Liver (tissue), 9 donors: ENCODE results near the gene HCN3. TPM values are rescaled to one million over a fixed set of nuclear protein-coding genes. Genes with fewer than 3 reads are reported as not detected.

Experiments
- DNase-seq: peaks from one replicate; pipeline ENCODE4 v3.0.0-alpha.2; 2017; ENCODE audit warnings: low spot score
- H3K27ac ChIP-seq, 2 donors: one replicate each; pipeline ENCODE4 v1.7.0; 2013; ENCODE audit warnings: inconsistent platforms in 2 of 2, low read length in 2 of 2, control low read depth in 1 of 2, low read depth in 1 of 2, mild to moderate bottlenecking in 1 of 2
- H3K27me3 ChIP-seq, 4 donors: one replicate each; pipeline versions ENCODE4 v1.6.1 to v1.7.0; 2013; ENCODE audit warnings: low read length in 3 of 4, inconsistent platforms in 1 of 4, mild to moderate bottlenecking in 1 of 4, moderate library complexity in 1 of 4; ENCODE audit not compliant: control insufficient read depth in 4 of 4, insufficient read depth in 4 of 4
- H3K36me3 ChIP-seq, 4 donors: one replicate each; pipeline versions ENCODE4 v1.6.1 to v1.7.0; 2013; ENCODE audit warnings: low read length in 3 of 4, mild to moderate bottlenecking in 3 of 4, low read depth in 1 of 4, moderate library complexity in 1 of 4; ENCODE audit not compliant: control insufficient read depth in 4 of 4, insufficient read depth in 3 of 4
- H3K4me1 ChIP-seq, 4 donors: one replicate each; pipeline versions ENCODE4 v1.6.1 to v1.7.0; 2013; ENCODE audit warnings: low read length in 3 of 4, mild to moderate bottlenecking in 3 of 4, moderate library complexity in 1 of 4; ENCODE audit not compliant: control insufficient read depth in 4 of 4, insufficient read depth in 4 of 4
- H3K4me3 ChIP-seq, 3 donors: one replicate each; pipeline versions ENCODE4 v1.6.1 to v1.7.0; 2013; ENCODE audit warnings: low read length in 3 of 3, control low read depth in 1 of 3, low read depth in 1 of 3, mild to moderate bottlenecking in 1 of 3
- H3K9ac ChIP-seq, 2 donors: one replicate each; pipeline ENCODE4 v1.7.0; 2013; ENCODE audit warnings: low read length in 2 of 2, mild to moderate bottlenecking in 2 of 2, moderate library complexity in 2 of 2, control low read depth in 1 of 2, low read depth in 1 of 2
- H3K9me3 ChIP-seq, 4 donors: one replicate each; pipeline versions ENCODE4 v1.6.1 to v1.7.0; 2013; ENCODE audit warnings: low read length in 3 of 4; ENCODE audit not compliant: control insufficient read depth in 4 of 4
- ATF3 ChIP-seq: IDR thresholded peaks from 2 replicates; pipeline ENCODE4 v1.6.1; 2016; ENCODE audit warnings: antibody characterized with exemption
- CTCF ChIP-seq: fragments of 150-350 bp; IDR thresholded peaks from 2 replicates; pipeline ENCODE4 v1.5.1; 2017; ENCODE audit warnings: improper control_type of control experiment, low read depth, low read length; ENCODE audit not compliant: missing input control
- EGR1 ChIP-seq, 2 donors: IDR thresholded peaks; 2 replicates each; pipeline ENCODE4 v1.6.1; 2016 to 2018; ENCODE audit warnings: antibody characterized with exemption in 2 of 2, low read depth in 2 of 2
- FOXA1 ChIP-seq: IDR thresholded peaks from 2 replicates; pipeline ENCODE4 v1.6.1; 2016; ENCODE audit warnings: antibody characterized with exemption
- FOXA2 ChIP-seq: IDR thresholded peaks from 2 replicates; pipeline ENCODE4 v1.6.1; 2016; ENCODE audit warnings: antibody characterized with exemption
- GABPA ChIP-seq, 2 donors: IDR thresholded peaks in 1 of 2; conservative IDR thresholded peaks in 1 of 2; 2 replicates each; pipeline ENCODE4 v1.6.1; 2016; ENCODE audit warnings: antibody characterized with exemption in 2 of 2, mild to moderate bottlenecking in 1 of 2, moderate library complexity in 1 of 2
- HNF4G ChIP-seq: IDR thresholded peaks from 2 replicates; pipeline ENCODE4 v1.6.1; 2016; ENCODE audit warnings: antibody characterized with exemption
- JUND ChIP-seq, 2 donors: IDR thresholded peaks; 2 replicates each; pipeline ENCODE4 v1.6.1; 2016; ENCODE audit warnings: antibody characterized with exemption in 2 of 2
- MAX ChIP-seq: IDR thresholded peaks from 2 replicates; pipeline ENCODE4 v1.6.1; 2016; ENCODE audit warnings: antibody characterized with exemption
- NR2F2 ChIP-seq: IDR thresholded peaks from 2 replicates; pipeline ENCODE4 v1.6.1; 2016; ENCODE audit warnings: antibody characterized with exemption
- RAD21 ChIP-seq, 2 donors: IDR thresholded peaks; 2 replicates each; pipeline ENCODE4 v1.6.1; 2016; ENCODE audit warnings: antibody characterized with exemption in 2 of 2, mild to moderate bottlenecking in 2 of 2
- REST ChIP-seq: IDR thresholded peaks from 2 replicates; pipeline ENCODE4 v1.6.1; 2016; ENCODE audit warnings: antibody characterized with exemption, mild to moderate bottlenecking
- RXRA ChIP-seq, 2 donors: IDR thresholded peaks; 2 replicates each; pipeline ENCODE4 v1.6.1; 2017 to 2018; ENCODE audit warnings: antibody characterized with exemption in 2 of 2, mild to moderate bottlenecking in 1 of 2
- SP1 ChIP-seq: IDR thresholded peaks from 2 replicates; pipeline ENCODE4 v1.6.1; 2018; ENCODE audit warnings: antibody characterized with exemption, mild to moderate bottlenecking
- TAF1 ChIP-seq: conservative IDR thresholded peaks from 2 replicates; pipeline ENCODE4 v1.6.1; 2016; ENCODE audit warnings: antibody characterized with exemption, mild to moderate bottlenecking
- YY1 ChIP-seq: IDR thresholded peaks from 2 replicates; pipeline ENCODE4 v1.6.1; 2016; ENCODE audit warnings: antibody characterized with exemption, mild to moderate bottlenecking
- ZBTB33 ChIP-seq: IDR thresholded peaks from 2 replicates; pipeline ENCODE4 v1.6.1; 2016; ENCODE audit warnings: antibody characterized with exemption
- WGBS: extraction: QIAGEN DNeasy Blood & Tissue Kit; methylation state at CpG from one replicate; pipeline ENCODE4 v1.1.7; 2013; 5-methylcytosine and 5-hydroxymethylcytosine counted together
- polyA plus RNA-seq, 2 donors: library from polyadenylated mRNA; stranded (reverse) in 1 of 2; unstranded in 1 of 2; fragments of 200-250 nt in 1 of 2; fragments of >200 nt in 1 of 2; fragmentation: Nextera tagmentation in 1 of 2; extraction: Ambion mirVana in 1 of 2; gene quantifications; one replicate each; pipeline versions ENCODE4 v1.2.1 to v1.2.3, GENCODE V29; 2013 to 2015
- total RNA-seq, 2 donors: library from RNA; depleted of rRNA; stranded (reverse); fragments of >200 nt; gene quantifications; one replicate each; pipeline ENCODE4 v1.2.3, GENCODE V29; 2014
- donor health status: healthy.
- donor health status: healthy.
- donor health status: healthy.
- donor health status: healthy.
- donor health status: healthy.

Gene HCN3
- total and polyA plus RNA-seq, 4 donors, result 0.33 to 1.5 (median 0.93) TPM

GRCh38 chr1:155279268-155279667, 2.0 kb downstream of the HCN3 start:
- no peak overlapping the region for H3K4me3 ChIP-seq
- H3K27me3 ChIP-seq, result no peaks in the 10 kb centered on the region
- no peak for DNase-seq
- TF ChIP-seq JUND (IDR thresholded peaks at IDR 0.05), result no peak
- no peak for TF ChIP-seq EGR1 (IDR thresholded peaks at IDR 0.05; ENCODE audit: low read depth in 2 of 2)
- TF ChIP-seq CTCF, result no peak
- TF ChIP-seq RXRA (IDR thresholded peaks at IDR 0.05), result no peak
- TF ChIP-seq ATF3, result no peak
- TF ChIP-seq REST, result no peak
- no peak for TF ChIP-seq RAD21 (IDR thresholded peaks at IDR 0.05)
- TF ChIP-seq HNF4G, result no peak
- no peak for TF ChIP-seq MAX
- TF ChIP-seq TAF1, result no peak
- no peak for TF ChIP-seq FOXA1
- TF ChIP-seq NR2F2, result no peak
- no peak for TF ChIP-seq SP1
- TF ChIP-seq ZBTB33, result no peak
- no peak for TF ChIP-seq FOXA2
- TF ChIP-seq GABPA (IDR thresholded peaks at IDR 0.05 in 1 of 2, conservative IDR thresholded peaks at IDR 0.05 in 1 of 2), result no peak
- no peak for TF ChIP-seq YY1
- WGBS, result 70% methylated on average over 2 of the region's 2 CpGs
- H3K27ac ChIP-seq, result no peak overlapping the region
- peaks cover 8 to 18% (median 16%) of the 10 kb centered on the region in 4 donors for H3K4me1 ChIP-seq
- no peaks in the 10 kb centered on the region for H3K9me3 ChIP-seq
- no peak overlapping the region for H3K9ac ChIP-seq
- no peaks in the 10 kb centered on the region for H3K36me3 ChIP-seq
